Activated gamma-delta T cell (primary cell): ENCODE data around the gene SCUBE1.

ENCODE experiments used
- DNase-seq: peaks from one replicate; lab custom pipeline; 2025; lab: John Stamatoyannopoulos, UW

Gene SCUBE1

GRCh38 chr22:43257549-43257948 lies 85.6 kb downstream of the SCUBE1 start:
- no peak for DNase-seq

DNA sequence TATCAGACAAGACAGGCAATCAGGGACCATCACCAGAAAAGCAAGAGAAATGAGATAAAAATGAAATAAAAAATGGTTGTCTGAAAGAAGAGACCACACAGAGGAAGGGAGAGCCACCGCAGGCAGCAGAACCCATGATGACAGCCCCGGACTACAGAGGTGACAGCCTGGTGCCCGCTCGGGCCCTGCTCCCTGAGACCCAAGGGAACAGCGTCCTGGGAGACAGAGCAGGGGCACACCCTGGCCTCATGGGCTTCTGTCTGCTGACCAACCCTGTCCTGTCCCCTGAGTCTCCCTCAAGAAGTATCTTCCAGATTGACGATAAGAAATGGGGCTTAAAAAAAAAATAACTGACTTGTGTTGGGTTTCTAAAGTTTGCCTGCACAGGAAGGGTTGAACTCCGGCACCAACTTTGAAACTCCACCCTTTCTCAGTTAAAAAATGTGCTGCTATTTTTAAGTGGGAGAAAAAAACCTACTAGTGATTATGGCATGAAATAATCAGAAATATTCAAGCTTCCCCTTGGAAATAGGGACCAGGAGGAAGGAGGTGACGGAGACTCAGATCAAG lies 86.1 kb downstream of the SCUBE1 start:
- no peak for DNase-seq

- DNase-seq: no peak
Measured at GRCh38 chr22:43256569-43256968, 86.6 kb downstream of the SCUBE1 start.

DNA sequence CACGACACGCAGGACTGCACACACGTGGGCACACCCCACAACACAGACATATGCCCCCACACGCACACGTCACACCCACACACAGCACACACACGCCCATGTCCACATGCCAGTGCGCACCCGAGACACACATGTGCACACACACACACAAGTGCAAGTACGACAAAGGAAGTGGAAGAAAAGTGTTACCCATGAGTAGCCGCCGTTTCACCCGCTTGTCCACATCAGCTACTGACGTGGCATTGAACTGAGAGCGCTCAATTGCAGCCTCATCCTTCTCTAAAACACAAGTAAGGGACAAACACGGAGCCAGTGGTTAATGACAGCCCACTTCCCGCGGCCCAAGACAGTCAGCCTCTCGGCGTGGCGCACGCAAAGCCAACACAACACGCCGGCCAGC lies 87.9 kb downstream of the SCUBE1 start:
- DNase-seq: no peak

DNA sequence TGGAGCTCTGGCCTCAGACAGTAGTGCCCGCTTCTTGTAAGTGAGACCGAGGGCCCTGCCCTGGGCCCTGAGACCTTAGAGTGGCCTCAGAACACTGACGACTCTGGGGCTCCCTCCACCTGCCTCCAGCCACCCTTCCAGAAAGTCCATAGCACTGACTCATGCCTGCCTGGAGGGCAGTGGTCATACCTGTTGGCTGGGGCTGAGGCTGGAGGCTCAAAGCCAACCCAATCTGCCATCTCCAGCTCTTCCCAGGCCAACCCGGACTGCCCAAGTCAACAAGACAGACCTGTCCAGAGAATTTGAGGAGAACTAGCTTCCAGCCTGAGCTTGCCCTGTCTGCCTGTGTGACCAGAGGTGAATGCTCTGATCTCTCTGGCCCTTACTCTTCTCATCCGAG lies 89.3 kb downstream of the SCUBE1 start:
- no peak for DNase-seq

DNA sequence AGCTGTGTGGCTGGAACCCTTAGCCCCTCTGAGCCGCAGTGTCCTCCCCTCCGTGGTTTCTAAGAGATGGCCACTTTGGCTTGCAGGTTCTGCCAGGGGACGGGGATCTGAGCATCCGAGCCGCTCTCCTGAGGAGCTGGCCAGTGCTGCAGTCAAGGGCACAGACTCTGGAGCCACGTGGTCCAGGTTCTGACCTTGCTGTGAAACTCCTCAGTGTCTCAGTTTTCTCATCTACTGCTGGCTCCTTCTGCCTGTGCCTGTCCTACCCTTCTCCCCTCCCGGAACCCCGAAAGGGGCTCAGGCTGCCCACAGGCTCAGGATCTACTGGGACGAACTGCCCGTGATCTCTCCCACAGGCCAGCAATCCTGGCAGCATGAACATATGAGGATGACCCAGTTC lies 90.9 kb downstream of the SCUBE1 start:
- DNase-seq: no peak

DNA sequence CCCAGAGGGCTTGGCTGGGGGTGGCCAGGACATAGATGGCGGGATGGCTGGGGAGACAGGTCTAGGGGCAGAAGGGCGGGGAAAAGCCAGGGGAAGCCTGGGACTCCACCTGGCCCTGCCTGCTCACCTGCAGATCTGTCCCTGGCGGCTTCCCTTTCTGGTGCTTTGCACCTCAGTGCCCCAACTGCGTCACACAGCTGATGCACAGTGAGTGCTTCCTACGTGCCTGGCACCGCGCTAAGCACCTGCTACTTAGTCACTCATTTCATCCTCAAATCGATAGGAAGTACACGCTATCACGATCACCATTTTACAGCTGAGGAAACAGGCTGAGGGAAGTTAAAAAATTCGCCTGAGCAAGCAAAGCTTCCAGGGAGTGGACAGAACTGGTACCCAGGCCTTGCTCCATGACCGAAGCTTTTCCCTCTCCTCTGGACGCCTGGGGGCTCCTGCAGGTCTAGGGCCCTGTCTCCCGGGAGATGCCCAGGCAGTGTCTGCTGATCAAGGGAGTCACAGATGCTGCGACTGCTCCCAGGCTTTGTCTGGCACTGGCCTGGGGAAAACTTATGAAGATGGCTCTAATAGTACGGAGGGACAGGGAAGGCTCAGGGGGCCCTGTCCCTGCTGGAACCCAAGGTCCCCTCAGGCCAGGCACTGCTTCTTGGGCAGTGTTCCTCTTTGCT lies 93.2 kb downstream of the SCUBE1 start:
- DNase-seq: no peak

DNA sequence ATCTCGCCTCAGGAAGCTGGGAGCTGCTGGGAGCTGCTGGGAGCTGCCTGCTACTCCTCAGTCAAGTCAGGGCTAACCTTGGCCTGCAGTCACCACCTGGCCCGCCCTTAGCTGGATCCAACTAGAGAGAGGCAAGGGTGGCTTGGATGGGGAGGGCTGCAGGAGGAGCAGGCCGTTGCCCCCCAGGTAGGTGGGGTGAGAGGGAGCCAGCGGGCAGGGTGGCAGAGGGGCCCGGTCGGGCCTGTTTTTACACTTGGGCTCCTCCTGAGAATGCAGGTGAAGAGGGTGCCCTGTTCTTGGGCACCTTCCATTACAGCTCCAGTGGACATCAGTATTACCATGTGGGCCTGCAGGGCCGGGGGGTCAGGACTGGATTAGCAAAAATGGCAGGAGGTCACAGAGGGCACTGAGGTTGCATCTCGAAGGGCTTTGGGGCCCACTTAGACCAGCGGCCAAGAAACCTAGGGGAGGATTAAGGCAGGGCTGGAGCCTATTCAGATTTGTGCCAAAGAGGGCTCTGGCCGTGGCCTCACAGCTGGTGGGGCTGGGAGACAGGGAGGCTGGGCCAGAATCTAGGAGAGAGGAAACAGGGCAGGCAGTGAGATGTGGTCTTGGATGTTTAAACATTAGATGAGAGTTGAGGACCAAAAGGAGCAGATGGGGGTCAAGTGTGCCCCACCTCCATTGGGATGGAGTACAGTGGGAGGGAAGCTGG lies 95.5 kb downstream of the SCUBE1 start:
- no peak for DNase-seq

DNA sequence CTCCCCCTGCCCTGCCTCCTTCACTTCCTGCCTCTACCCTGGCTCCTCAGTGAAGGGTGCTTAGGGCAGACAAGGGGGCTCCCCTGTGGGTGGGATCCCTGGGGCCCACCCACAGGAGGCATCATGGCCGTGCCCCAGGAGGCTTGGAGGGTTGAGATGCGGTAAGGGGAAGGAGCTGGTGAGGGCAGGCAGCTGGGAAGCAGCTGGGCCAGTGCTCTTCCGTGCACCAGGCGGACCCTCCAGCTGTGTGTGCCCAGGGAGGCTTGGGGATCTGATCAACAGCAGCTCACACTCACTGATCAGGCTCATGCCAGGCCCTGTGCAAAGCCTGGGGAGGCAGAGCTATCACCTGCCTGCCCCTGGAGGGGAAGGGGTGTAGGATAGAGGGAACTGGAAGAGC lies 97.0 kb downstream of the SCUBE1 start:
- DNase-seq: no peak

DNA sequence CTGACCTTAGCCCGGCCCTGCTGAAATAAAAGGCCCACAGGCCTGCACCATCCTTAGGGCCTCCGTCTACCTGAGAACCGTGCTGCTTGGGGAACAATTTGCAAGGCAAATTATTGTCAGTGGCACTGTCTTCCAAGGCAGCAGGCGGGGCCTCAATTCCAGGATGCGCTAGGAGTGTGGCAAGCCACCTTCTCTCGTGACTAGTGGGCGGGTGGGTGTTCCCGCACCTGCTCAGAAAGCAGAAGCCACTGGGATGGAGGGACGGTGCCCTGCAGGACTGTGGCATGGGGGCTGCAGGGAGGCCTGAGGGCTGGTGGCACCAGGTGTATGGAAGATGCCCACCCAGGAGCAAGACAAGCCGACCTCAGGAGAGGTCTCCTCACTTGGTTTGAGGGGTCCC lies 97.5 kb downstream of the SCUBE1 start:
- DNase-seq: no peak

- no peak for DNase-seq
Measured at GRCh38 chr22:43244803-43245527, 98.2 kb downstream of the SCUBE1 start.

GRCh38 chr22:43244402-43244801 lies 98.8 kb downstream of the SCUBE1 start:
- DNase-seq: no peak

GRCh38 chr22:43243324-43243723 lies 99.8 kb downstream of the SCUBE1 start:
- no peak for DNase-seq

GRCh38 chr22:43242627-43243026 lies 100.5 kb downstream of the SCUBE1 start:
- no peak for DNase-seq

DNA sequence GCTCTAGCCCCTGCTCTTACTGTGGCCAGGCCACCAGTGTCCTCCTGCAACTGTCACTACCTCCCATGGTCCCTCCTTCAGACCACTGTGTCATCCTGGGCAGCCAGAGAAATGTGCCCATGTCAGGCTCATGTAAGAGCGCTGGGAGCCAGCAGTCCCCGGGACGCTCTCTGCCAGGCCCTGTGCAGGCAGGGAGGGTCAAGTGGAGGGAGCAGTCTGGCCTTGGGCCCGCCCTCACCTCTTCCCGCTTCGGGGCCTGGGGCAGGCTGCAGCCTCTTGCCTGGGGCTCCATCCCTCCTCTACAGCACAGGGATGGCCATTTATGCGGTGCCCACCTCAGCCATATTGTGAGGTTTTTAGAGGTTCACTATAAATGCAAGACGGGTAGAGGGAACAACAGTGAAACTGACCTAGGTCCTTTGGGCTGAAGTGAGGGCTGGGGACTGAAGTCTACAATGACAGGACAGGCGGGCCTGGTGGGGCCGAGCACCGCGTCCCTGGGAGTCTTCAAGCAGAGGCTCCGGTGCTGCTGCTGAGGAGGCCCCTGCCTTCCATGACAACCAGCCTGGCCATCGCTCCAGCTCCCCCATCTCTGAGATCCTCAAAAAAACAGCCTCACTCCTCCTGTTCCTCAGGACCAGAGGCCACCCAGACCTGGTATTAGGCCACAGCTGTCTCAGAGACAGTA lies 101.3 kb downstream of the SCUBE1 start:
- no peak for DNase-seq

DNA sequence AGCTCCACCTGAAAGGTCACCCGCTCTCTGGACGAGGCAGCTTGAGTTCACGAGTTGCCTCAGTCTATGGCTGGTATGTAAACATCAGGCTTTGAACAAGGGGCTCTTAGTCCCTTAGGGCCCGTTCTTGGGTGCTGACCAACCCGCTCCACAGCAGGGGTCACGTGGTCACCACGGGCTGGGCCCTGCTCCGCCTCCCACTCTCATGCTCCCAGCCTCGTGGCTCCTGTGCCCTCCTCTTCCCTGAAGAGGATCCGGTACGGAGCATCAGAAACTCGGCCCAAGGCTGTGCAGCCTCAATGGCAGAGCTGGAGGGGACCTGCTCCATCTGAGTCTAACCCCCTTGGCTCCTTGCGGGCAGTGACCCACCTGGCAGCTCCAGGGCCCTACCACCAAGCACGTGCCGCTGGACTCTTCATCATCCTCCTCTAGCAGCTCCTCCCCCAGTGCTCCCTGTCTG lies 102.0 kb downstream of the SCUBE1 start:
- DNase-seq: no peak

DNA sequence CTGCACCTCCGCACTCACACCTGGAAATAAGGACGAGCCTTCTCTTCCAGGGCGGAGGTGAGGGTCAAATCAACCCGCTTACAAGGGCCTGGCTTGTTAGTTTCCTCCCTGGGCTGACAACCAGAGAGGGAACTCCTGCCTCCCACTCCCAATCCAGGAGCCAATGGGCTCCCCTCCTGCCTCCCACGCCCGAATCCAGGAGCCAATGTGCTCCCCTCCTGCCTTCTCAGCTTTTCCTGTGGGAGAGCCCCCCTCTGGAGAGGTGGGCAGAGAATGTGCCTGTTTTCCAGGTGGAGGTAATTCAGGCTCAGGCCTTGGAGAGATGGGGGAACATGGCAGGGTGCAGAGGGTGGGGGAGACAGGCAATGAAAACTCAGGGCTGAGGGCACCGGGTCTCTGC lies 102.6 kb downstream of the SCUBE1 start:
- DNase-seq: no peak

DNA sequence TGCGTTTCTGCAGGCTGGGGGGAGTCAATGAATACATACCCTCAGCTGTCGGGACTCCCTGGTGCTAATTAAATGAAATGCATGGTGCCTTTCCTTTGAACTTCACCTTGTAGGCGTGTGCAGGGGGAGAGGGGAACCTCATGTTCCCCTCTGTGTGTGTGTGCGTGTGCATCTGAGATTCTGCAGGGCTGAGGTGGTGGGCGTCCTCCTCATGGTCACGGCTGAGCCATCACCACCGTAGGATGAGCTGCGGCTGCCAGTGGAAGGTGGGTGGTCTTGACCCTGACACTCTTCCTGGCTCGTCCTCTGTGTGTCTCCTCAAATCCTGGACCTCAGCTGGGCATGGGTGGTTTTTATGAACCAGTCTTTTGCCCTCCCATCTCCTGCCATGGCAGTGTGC lies 103.2 kb downstream of the SCUBE1 start:
- DNase-seq: no peak

DNA sequence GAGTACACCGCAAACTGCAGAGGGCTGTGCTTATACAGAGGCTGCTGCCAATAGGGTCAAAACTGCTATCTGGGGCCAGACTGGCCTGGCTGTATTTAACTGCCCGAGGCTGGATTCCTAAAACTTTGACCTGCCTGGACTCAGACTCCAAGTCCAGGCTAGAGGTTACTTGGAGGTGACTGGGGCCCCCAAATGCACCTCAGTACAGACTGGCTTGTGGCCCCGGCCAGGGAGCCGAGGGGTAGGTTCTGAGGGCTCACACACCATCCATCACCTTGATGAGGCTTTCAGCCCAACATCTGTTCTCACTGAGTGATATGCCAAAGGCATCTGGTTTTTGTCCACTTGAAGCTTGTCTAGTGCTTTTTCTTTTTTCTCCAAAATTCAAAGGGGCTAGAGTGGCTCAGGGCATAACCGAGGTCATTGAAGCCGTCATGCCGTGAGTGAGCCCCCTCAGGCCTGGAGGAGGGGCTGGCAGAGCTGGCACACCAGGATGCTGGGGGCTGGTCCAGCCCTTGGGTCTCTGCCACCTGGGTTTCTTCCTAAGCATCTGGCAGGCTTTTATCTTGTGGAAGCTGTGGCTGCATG lies 103.9 kb downstream of the SCUBE1 start:
- no peak for DNase-seq

- DNase-seq: no peak
Measured at GRCh38 chr22:43238526-43239006, 104.6 kb downstream of the SCUBE1 start.

DNA sequence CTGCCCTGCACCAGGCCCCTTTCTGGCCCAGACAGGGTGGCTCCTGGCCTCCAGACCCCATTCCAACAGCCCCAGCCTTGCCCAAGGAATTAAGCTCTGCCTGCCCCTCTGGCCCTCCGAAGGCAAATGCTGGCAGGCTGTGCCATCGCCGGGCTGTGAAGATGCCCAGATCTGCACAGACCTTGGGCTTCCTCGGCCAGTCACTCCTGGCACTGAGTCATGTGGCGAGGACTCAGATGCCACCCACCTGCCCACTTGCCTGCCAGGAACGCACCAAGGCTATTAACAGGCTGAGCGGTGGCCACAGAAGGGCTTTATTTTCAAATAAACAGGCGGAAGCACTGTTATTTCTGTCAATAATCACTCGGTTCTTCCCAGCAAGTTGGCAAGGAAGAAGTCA lies 105.9 kb downstream of the SCUBE1 start:
- no peak for DNase-seq
